T-helper 1 cell treated with Interleukin-12 subunit alpha and Interleukin-12 subunit beta and Interleukin-4 antibody, amounts not matched to agents 30 μg/mL and 1 μg/mL, for 36 hours (primary cell): ENCODE measurements around the gene PPP4R1.

Experiments
- H3K27ac Mint-ChIP-seq: one replicate; pipeline ENCODE4 v1.8.0; 2021; ENCODE audit warnings: mild to moderate bottlenecking, mixed read lengths
- H3K27me3 Mint-ChIP-seq: one replicate; pipeline ENCODE4 v1.8.0; 2021; ENCODE audit warnings: low read depth, mixed read lengths
- H3K36me3 Mint-ChIP-seq: one replicate; pipeline ENCODE4 v1.8.0; 2021; ENCODE audit warnings: low read depth, mixed read lengths
- H3K4me1 Mint-ChIP-seq: one replicate; pipeline ENCODE4 v1.8.0; 2021; ENCODE audit warnings: low read depth, mixed read lengths
- H3K4me3 Mint-ChIP-seq: one replicate; pipeline ENCODE4 v1.8.0; 2021; ENCODE audit warnings: mild to moderate bottlenecking, moderate library complexity, mixed read lengths
- H3K9me3 Mint-ChIP-seq: one replicate; pipeline ENCODE4 v1.8.0; 2021; ENCODE audit warnings: mixed read lengths

Gene PPP4R1

DNA sequence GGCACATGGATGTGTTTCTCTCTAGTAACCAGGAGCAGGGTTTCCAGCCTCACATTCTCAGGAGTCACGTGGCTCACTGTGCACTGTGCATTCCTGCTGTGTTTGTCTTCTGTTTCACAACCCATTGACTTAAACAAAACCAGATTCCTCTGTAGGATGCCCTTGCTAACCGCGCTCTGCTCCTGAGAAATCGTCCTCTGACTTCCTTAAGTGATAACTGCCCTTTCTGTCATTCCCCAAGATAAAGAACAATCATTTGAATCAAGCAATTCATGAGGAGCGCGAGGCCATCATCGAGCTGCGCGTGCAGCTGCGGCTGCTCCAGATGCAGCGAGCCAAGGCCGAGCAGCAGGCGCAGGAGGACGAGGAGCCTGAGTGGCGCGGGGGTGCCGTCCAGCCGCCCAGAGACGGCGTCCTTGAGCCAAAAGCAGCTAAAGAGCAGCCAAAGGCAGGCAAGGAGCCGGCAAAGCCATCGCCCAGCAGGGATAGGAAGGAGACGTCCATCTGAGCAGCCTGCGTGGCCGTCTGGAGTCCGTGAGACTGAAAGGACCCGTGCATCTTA is 78.8 kb downstream of the PPP4R1 start:
- H3K4me3 Mint-ChIP-seq = no peak overlapping the region
- H3K9me3 Mint-ChIP-seq = no peaks in the 10 kb centered on the region
- no peaks in the 10 kb centered on the region for H3K27me3 Mint-ChIP-seq
- H3K27ac Mint-ChIP-seq = no peak overlapping the region
- peaks cover 5% of the 10 kb centered on the region for H3K4me1 Mint-ChIP-seq
- peaks cover 17% of the 10 kb centered on the region for H3K36me3 Mint-ChIP-seq

DNA sequence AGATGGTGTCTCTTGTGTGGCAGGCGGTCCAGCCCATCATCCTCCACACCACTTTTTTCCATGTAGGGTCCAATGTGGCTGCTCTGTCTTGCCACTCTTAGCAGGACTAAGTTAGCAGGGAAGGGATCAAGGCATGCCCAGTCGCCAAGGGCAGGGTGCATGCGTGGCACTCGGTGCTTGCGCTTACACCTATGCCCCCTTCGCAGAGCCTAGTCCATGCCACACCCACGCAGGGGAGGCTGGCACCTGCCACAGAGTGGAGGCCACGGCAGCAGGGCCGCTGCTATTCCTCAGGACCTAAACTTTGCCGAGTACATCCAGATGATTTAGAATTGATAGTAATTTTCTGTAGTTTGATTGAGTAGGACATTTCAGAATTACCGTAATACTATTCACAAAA is 79.5 kb downstream of the PPP4R1 start:
- Mint-ChIP-seq H3K9me3 (no peaks in the 10 kb centered on the region), H3K36me3 (peaks cover 22% of the 10 kb centered on the region), H3K4me3 (no peak overlapping the region), H3K4me1 (peaks cover 9% of the 10 kb centered on the region), H3K27ac (no peak overlapping the region), H3K27me3 (no peaks in the 10 kb centered on the region)

DNA sequence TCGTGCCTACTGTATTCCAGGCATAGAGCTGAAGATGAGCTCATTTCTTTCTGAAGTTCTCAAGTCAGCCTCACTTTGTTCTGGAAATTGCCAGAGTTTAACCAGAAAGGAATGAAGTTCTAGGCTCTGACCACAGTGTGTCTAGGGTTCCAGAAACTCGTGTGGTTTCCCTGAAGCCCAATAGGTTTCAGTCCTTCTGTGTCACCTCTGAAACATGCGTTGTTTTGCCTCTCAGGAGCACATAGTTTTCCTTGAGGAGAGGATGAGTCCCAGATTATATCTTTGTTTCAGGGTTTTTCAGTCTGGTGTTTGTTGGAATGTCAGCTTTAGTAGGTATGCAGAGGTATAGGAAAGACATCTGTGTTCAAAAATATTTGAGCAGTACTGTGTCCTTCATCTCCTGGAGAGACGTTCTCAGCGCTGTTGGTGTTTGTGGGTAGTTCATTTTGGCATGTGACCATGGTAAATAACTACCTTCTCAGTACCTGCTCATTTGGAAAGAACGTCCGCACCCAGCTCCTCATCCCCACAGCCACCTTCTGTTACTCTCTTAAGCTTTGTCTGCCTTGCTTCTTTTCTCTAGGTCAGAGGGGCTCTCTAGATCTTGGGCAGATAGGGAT is 82.5 kb downstream of the PPP4R1 start:
- Mint-ChIP-seq H3K4me1 (peaks cover 10% of the 10 kb centered on the region), H3K36me3 (peaks cover 42% of the 10 kb centered on the region), H3K4me3 (no peak overlapping the region), H3K9me3 (peaks cover 15% of the 10 kb centered on the region), H3K27ac (no peak overlapping the region), H3K27me3 (no peaks in the 10 kb centered on the region)

DNA sequence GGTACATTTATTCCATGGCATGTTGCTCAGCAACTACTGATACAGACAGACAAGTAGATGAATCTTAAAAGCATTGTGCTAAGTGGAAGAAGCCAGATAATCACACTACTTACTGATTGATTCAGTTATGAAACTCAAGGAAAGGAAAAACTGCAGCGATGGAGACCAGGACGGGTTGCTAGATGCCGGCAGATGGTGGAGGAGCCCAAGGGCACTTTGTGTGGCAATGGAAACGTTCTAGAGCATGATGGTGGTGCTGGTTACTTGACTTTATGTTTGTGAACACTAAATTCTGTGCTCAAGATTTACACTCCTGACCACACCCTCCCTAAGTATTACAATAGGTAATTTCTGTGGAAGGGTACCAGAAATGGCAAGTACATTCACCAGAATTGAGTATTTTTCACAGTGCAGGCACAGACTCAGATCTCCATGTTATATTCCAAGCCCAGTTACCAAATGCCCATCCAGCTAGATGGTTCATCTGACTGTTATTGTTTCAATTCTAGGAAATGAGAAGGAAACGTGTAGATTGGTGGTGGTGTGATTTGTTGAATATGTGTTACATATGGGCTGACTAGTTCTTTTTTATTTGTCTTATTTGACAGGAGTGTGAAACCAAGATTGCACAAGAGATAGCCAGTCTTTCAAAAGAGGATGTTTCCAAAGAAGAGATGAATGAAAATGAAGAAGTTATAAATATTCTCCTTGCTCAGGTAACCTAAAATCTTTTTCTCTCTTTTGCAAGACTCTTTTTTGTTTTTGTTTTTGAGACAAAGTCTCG is 83.9 kb downstream of the PPP4R1 start:
- H3K4me1 Mint-ChIP-seq = peaks cover 10% of the 10 kb centered on the region
- no peaks in the 10 kb centered on the region for H3K27me3 Mint-ChIP-seq
- no peak overlapping the region for H3K27ac Mint-ChIP-seq
- no peak overlapping the region for H3K4me3 Mint-ChIP-seq
- peaks cover 40% of the 10 kb centered on the region for H3K36me3 Mint-ChIP-seq
- H3K9me3 Mint-ChIP-seq = peaks cover 15% of the 10 kb centered on the region

DNA sequence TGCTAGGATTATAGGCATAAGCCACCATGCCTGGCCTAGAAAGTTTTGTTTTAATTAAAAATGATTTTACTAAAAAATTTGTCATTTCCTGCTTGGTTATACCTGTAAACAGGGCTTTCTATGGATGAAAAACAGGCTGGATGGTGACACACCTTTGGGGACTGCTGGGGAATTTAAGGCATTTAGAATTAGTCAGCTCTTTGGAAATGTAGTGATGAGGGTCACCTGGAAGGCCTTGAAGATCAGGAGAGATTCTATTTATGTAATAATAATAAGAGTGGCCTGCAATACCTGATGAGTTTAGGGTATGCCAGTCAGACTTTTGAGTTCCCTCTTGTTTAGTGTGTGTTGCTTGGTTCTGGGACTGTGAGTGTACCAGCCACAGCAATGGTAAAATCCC is 87.9 kb downstream of the PPP4R1 start:
- Mint-ChIP-seq H3K27me3 (no peaks in the 10 kb centered on the region), H3K27ac (no peak overlapping the region), H3K4me1 (peaks cover 8% of the 10 kb centered on the region), H3K9me3 (peaks cover 15% of the 10 kb centered on the region), H3K36me3 (peaks cover 45% of the 10 kb centered on the region), H3K4me3 (no peak overlapping the region)

DNA sequence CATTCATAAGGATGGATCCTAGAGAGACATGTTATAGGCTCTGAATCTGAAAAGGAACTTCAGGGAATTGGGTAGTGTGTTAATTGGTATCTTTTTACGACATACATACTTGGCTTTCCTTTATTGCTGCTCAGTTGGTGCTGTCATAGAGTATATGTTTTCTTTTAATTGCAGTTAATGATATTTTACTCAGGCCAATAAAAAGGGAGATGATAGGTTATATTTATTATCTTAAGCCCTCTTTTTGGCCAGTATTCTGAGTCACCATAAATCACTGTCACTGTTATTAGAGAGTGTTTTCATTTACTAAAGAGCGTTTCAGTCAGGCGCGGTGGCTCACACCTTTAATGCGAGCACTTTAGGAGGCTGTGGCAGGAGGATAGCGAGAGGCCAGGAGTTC is 91.4 kb downstream of the PPP4R1 start:
- peaks cover 10% of the 10 kb centered on the region for H3K9me3 Mint-ChIP-seq
- H3K27me3 Mint-ChIP-seq = no peaks in the 10 kb centered on the region
- no peak overlapping the region for H3K27ac Mint-ChIP-seq
- H3K36me3 Mint-ChIP-seq = peaks cover 29% of the 10 kb centered on the region
- no peak overlapping the region for H3K4me3 Mint-ChIP-seq
- no peaks in the 10 kb centered on the region for H3K4me1 Mint-ChIP-seq

DNA sequence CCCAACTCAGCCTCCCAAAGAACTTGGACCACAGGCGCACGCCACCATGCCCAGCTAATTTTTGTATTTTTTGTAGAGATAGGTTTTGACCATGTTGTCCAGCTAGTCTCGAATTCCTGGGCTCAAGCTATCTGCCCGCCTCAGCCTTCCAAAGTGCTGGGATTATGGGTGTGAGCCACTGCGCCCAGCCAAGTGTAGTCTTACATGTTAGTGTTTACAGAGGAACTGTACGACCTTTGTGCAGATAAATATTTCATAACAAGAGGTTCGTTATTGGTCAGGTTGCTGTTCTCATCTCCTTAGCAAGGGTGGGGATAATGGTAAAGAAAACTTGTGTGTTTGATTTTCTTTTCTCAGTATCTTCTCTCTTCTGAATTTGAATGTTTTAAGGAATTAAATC is 92.6 kb downstream of the PPP4R1 start:
- Mint-ChIP-seq H3K27ac (no peak overlapping the region), H3K4me3 (no peak overlapping the region), H3K36me3 (peaks cover 20% of the 10 kb centered on the region), H3K4me1 (no peaks in the 10 kb centered on the region), H3K9me3 (no peaks in the 10 kb centered on the region), H3K27me3 (no peaks in the 10 kb centered on the region)

DNA sequence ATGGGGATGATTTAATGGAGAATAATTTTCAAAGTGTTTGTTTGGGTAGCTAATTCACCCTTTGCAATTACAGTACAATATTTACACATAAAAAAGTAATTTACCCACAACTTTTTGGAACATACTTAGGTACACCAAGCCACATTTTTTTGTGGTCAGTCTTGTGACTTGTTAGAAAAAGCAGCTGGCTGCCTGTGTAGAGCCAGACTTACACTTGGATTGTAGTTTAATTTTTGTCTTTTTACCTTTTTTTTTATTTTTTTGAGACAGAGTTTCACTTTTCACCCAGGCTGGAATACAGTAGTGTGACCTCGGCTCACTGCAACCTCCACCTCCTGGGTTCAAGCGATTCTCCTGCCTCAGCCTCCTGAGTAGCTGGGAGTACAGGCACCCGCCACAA is 93.7 kb downstream of the PPP4R1 start:
- H3K9me3 Mint-ChIP-seq = no peaks in the 10 kb centered on the region
- H3K4me3 Mint-ChIP-seq = no peak overlapping the region
- H3K27me3 Mint-ChIP-seq = no peaks in the 10 kb centered on the region
- H3K27ac Mint-ChIP-seq = no peak overlapping the region
- H3K36me3 Mint-ChIP-seq = peaks cover 18% of the 10 kb centered on the region
- peaks cover 2% of the 10 kb centered on the region for H3K4me1 Mint-ChIP-seq

DNA sequence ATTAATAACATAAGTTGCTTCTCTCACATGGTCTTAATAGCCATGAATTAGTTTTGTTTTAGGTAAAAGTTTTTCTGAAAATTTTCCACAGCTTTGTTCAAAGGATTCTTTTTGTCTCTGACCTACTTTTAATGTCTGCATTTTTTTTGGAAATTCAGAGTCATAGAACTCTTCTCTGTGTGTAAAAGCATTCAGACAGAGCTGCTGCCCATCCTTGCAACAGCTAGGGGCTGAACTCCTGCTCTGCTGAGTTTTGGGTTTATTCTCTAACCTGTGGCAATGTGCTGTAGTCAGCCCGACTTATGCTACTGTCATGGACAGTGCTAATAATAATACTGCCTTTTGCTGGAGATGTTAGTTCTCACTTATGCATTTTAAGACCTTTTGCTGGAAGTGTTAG is 95.0 kb downstream of the PPP4R1 start:
- Mint-ChIP-seq H3K4me1 (peaks cover 2% of the 10 kb centered on the region), H3K36me3 (peaks cover 12% of the 10 kb centered on the region), H3K9me3 (no peaks in the 10 kb centered on the region), H3K27me3 (no peaks in the 10 kb centered on the region), H3K4me3 (no peak overlapping the region), H3K27ac (no peak overlapping the region)

DNA sequence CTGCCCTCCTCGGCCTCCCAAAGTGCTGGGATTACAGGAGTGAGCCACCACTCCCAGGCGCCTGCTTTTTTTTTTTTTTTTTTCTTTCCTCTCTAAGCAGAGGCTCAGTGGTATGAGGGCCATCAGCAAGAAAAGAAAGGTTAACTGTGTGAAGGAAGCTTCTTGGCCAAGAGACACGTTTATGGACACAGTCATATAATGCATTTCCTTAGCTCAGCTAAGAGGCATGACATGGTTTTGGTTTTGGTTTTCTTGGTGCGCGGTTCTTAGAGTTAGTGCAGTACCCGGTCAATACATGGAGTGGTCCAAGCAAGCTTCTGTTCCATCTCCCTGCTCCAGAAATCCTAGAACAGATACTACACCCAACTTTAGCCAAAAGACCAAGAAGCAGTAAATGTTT is 96.5 kb downstream of the PPP4R1 start:
- peaks cover 2% of the 10 kb centered on the region for H3K4me1 Mint-ChIP-seq
- H3K27ac Mint-ChIP-seq = no peak overlapping the region
- no peaks in the 10 kb centered on the region for H3K9me3 Mint-ChIP-seq

DNA sequence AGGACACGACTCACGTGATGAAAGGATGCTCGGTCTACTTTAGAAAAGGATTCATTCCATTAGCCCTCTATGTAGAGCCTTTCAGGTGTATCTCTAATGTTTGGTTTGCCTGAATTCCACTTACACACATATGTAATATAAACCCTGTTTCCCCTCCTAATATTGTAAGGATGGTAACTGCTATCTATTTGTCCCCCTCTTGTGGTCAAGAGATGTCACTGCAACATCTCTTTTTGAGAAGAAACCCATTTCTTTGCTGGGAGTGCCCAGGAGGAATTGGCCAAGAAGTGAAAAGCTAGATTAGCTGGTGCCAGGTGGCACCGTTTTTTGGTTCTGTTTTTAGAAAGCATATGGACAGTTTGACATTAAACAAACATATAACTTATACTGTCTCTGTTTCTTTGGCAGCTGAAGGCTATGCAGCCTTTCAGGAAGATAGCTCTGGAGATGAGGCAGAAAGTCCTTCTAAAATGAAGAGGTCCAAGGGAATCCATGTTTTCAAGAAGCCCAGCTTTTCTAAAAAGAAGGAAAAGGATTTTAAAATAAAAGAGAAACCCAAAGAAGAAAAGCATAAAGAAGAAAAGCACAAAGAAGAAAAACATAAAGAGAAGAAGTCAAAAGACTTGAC is 97.8 kb downstream of the PPP4R1 start:
- no peak overlapping the region for H3K27ac Mint-ChIP-seq

More for the DNA sequence above, 96.5 kb downstream of the PPP4R1 start:
- Mint-ChIP-seq H3K36me3 (peaks cover 10% of the 10 kb centered on the region), H3K4me3 (no peak overlapping the region), H3K27me3 (no peaks in the 10 kb centered on the region)

DNA sequence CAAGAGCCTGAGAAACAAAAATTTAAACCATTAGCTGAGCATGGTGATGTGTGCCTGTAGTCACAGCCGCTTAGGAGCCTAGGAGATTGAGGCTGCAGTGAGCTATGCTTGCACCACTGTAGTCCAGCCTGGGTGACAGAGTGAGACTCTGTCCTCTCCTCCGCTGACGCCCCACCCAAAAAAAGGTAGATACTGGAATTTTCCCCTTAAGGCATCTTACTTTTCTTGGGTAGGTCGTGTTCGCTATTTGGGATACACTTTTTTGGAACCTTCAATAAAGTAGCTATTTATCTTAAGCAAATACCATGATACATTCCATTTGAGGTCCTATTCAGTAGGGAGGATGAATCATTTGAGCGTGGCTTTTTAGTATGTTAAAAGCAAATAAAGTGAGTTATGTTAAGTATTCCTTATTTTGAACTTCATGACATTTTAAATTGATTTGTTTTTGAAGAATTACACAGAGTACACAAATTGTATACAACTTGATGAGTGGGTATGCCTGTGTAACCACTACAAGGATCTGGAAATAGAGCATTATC is 100.3 kb downstream of the PPP4R1 start:
- Mint-ChIP-seq H3K27ac (no peak overlapping the region), H3K36me3 (peaks cover 3% of the 10 kb centered on the region), H3K4me1 (peaks cover 2% of the 10 kb centered on the region), H3K9me3 (no peaks in the 10 kb centered on the region), H3K4me3 (no peak overlapping the region), H3K27me3 (no peaks in the 10 kb centered on the region)

More for the DNA sequence above, 97.8 kb downstream of the PPP4R1 start:
- H3K4me1 Mint-ChIP-seq = peaks cover 2% of the 10 kb centered on the region
- no peak overlapping the region for H3K4me3 Mint-ChIP-seq
- no peaks in the 10 kb centered on the region for H3K27me3 Mint-ChIP-seq
- H3K9me3 Mint-ChIP-seq = no peaks in the 10 kb centered on the region
- H3K36me3 Mint-ChIP-seq = peaks cover 3% of the 10 kb centered on the region

DNA sequence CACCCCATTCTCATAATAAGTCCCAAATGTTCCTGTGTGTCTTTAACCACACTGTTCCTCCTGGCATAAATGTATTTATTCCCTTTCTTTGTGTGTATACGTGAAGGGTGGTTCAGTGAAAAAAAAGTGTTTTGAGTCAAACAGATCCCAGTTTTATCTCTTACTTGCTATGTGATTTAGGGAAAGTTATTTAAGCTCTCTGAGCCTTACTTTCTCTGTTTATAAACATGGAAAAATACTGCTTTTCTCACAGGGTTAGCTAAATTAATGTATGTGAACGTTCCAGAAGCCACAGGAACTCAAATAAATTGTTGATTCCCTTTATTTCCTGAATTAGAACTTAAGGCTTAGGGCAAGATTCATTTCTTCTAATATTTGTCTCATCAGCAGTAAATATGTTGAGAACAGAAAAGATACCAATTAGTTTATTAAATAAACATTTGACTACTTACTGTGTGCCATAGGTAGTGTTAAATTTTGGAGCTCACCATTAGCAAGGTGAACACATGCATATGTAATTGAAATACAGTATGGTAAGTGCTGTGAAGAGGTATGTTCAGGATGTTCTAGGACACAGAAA is 105.8 kb downstream of the PPP4R1 start:
- Mint-ChIP-seq H3K9me3 (peaks cover under 1% of the 10 kb centered on the region), H3K27me3 (no peaks in the 10 kb centered on the region), H3K4me3 (no peak overlapping the region), H3K36me3 (peaks cover 5% of the 10 kb centered on the region), H3K4me1 (no peaks in the 10 kb centered on the region), H3K27ac (no peak overlapping the region)

DNA sequence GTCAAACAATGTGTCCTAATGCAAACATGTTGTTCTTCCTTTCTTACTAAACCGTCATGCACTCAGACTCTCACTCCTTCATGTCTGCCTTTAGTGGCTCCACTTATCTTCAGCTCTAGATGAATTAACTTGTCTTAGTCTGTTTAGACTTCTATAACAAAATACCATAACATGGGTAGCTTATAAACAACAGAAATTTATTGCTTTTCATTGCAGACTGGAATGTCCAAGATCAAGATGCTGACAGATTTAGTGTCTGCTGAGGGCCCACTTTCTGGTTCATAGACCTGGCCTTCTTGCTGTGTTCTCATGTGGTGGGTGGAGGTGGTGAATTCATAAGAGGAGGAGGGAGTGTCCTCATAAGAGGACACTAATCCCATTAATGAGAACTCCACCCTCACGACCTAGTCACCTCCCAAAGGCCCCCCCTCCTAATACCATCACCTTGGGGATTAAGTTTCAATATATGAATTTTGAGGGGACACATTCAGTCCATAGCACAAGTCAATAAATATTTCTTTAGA is 106.7 kb downstream of the PPP4R1 start:
- Mint-ChIP-seq H3K4me1 (no peaks in the 10 kb centered on the region), H3K9me3 (peaks cover 7% of the 10 kb centered on the region), H3K27me3 (no peaks in the 10 kb centered on the region), H3K4me3 (no peak overlapping the region), H3K27ac (no peak overlapping the region), H3K36me3 (peaks cover 8% of the 10 kb centered on the region)
